ENCODE data around the gene CDK5RAP1. TPM values are rescaled to one million over a fixed set of nuclear protein-coding genes. Genes with fewer than 3 reads are reported as not detected.

CDK5RAP1 gene
- total RNA-seq, 1 donor from 2014 or later: 58.7 TPM

DNA sequence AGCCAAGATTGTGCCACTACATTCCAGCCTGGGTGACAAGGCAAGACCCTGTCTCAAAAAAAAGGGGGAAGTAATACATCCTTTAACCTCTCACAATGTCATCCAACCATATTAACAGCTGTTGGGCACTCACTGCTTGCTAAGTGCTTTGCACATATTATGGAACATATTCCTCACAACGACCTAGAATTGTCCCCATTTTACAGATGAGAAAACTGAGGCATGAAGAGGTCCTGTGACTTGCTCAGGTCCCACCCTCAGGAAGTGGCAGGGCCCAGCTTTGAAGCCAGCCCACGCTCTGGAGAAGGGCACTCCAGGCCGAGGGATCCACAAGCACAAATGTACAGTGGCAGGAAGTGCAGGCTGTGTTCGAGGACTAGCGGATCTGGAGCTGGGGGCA, 85.0 kb downstream of the CDK5RAP1 start:
- TF ChIP-seq, protein P1, sequence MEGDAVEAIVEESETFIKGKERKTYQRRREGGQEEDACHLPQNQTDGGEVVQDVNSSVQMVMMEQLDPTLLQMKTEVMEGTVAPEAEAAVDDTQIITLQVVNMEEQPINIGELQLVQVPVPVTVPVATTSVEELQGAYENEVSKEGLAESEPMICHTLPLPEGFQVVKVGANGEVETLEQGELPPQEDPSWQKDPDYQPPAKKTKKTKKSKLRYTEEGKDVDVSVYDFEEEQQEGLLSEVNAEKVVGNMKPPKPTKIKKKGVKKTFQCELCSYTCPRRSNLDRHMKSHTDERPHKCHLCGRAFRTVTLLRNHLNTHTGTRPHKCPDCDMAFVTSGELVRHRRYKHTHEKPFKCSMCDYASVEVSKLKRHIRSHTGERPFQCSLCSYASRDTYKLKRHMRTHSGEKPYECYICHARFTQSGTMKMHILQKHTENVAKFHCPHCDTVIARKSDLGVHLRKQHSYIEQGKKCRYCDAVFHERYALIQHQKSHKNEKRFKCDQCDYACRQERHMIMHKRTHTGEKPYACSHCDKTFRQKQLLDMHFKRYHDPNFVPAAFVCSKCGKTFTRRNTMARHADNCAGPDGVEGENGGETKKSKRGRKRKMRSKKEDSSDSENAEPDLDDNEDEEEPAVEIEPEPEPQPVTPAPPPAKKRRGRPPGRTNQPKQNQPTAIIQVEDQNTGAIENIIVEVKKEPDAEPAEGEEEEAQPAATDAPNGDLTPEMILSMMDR (conservative IDR thresholded peaks at IDR 0.05): no peak
- DNase-seq (ENCODE audit: low read depth, low spot score): no peak
- Mint-ChIP-seq H3K27me3 (ENCODE audit: low read depth) (peaks cover 2% of the 10 kb centered on the region), H3K36me3 (ENCODE audit: low read depth) (no peaks in the 10 kb centered on the region), H3K4me1 (peaks cover 7% of the 10 kb centered on the region), H3K4me3 (no peak overlapping the region), H3K9me3 (no peaks in the 10 kb centered on the region), H3K27ac (ENCODE audit: unreplicated experiment) (no peak overlapping the region)

DNA sequence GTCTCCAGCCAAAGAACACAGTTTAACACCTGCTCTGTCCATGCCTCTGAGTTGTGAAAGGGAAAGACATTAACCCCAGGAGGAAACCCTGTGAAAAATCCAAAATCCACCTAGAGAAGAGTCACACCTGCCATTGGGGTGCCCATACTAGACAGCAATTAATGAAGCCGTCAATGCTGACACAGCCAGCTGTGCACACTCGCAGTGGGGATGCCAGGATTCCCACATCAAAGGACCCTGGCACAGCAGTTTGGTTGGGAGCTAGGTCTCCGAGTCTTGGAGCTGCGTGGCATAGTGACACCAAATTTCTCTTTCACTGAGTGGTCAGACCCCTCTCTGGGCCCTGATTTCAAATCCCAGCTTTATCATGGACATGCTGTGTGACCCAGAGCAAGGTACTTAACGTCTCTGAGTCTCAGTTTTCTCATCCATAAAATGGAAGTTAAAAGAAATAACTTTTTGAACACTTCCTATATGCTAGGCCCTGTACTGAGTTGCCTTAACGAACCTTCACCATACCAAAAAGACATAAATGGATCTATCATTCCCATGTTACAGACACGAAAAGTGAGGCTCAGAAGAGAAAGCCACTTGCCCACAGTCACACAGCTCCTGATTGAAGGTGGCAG, 87.5 kb downstream of the CDK5RAP1 start:
- H3K4me3 Mint-ChIP-seq: no peak overlapping the region
- no peaks in the 10 kb centered on the region for H3K27me3 Mint-ChIP-seq (ENCODE audit: low read depth)
- TF ChIP-seq, protein P1 (conservative IDR thresholded peaks at IDR 0.05): no peak
- H3K4me1 Mint-ChIP-seq: peaks cover 17% of the 10 kb centered on the region
- H3K27ac Mint-ChIP-seq (ENCODE audit: unreplicated experiment): no peak overlapping the region
- no peak for DNase-seq (ENCODE audit: low read depth, low spot score)
- H3K9me3 Mint-ChIP-seq: peaks cover under 1% of the 10 kb centered on the region
- no peaks in the 10 kb centered on the region for H3K36me3 Mint-ChIP-seq (ENCODE audit: low read depth)

DNA sequence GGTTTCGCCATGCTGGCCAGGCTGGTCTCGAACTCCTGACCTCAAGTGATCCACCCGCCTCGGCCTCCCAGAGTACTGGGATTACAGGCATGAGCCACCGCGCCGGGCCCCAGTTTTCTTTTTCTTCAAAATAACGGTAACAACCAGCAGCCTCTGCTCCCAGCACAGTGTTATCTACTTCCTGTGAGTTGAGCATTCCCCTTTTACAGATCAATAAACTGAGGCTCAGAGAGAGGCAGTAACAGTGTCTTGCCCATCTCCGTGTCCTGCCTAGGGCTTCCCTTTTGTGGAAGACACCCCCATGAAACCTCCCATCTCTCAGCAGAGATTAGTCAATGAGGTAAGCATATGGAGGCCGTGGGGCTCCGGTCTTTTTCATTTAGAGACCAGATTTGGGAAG, 88.7 kb downstream of the CDK5RAP1 start:
- H3K4me3 Mint-ChIP-seq: no peak overlapping the region
- TF ChIP-seq, protein P1 (conservative IDR thresholded peaks at IDR 0.05): no peak
- no peak for DNase-seq (ENCODE audit: low read depth, low spot score)
- peaks cover 6% of the 10 kb centered on the region for H3K9me3 Mint-ChIP-seq
- no peaks in the 10 kb centered on the region for H3K36me3 Mint-ChIP-seq (ENCODE audit: low read depth)
- no peak overlapping the region for H3K27ac Mint-ChIP-seq (ENCODE audit: unreplicated experiment)
- H3K27me3 Mint-ChIP-seq (ENCODE audit: low read depth): no peaks in the 10 kb centered on the region
- H3K4me1 Mint-ChIP-seq: peaks cover 17% of the 10 kb centered on the region

DNA sequence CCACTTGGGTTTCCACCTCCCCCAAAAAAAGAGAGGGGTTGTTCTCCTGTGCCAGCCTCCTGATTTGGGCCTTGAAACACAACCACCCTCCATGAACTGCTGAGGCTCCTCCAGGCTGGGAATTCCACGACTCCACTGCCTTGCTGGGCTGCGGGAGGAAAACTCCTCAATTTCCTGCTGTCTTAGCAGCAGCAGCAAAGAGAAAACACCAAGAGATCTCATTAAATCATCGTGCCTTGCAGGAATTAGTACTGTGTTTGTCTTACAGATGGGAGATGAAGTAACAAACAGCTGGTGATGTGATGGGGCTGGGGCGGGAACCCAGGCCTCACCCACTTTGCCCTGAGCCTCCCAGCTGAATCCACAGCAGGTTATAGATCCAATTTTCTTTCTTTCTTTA, 89.3 kb downstream of the CDK5RAP1 start:
- H3K9me3 Mint-ChIP-seq: peaks cover 6% of the 10 kb centered on the region
- H3K27me3 Mint-ChIP-seq (ENCODE audit: low read depth): no peaks in the 10 kb centered on the region
- H3K4me1 Mint-ChIP-seq: peaks cover 17% of the 10 kb centered on the region
- no peak overlapping the region for H3K4me3 Mint-ChIP-seq
- TF ChIP-seq, protein P1 (conservative IDR thresholded peaks at IDR 0.05): no peak
- no peak for DNase-seq (ENCODE audit: low read depth, low spot score)
- H3K36me3 Mint-ChIP-seq (ENCODE audit: low read depth): no peaks in the 10 kb centered on the region
- H3K27ac Mint-ChIP-seq (ENCODE audit: unreplicated experiment): no peak overlapping the region

DNA sequence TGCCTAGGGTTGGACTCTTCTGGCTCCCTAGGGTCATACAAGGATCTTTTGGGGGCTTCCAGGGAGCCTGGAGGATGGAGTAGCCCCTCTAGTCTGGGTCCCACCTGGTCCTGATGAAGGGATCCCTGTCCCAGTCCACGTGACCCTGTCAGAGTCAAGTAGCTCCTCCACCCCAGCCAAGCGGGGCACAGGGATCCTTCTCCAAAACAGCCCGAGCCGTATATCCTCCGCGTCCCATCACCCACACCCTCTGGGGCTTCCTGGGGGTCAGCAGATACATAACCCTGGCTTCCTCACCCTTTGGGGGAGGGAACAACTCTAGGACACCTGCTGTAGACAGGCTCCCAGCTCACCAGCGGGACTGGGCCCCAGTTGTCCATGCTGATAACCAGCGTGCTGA, 90.3 kb downstream of the CDK5RAP1 start:
- Mint-ChIP-seq H3K27me3 (ENCODE audit: low read depth) (no peaks in the 10 kb centered on the region), H3K27ac (ENCODE audit: unreplicated experiment) (peak overlapping the region; percentile 22), H3K9me3 (peaks cover 6% of the 10 kb centered on the region), H3K4me3 (no peak overlapping the region), H3K36me3 (ENCODE audit: low read depth) (no peaks in the 10 kb centered on the region), H3K4me1 (peaks cover 18% of the 10 kb centered on the region)
- DNase-seq (ENCODE audit: low read depth, low spot score): no peak
- TF ChIP-seq, protein P1 (conservative IDR thresholded peaks at IDR 0.05): no peak

All from neural crest cell (in vitro differentiated cells).